Adipocyte (in vitro differentiated cells): Measurements from ENCODE around the gene ROR1.

Experiments used
- DNase-seq: peaks from one replicate; pipeline ENCODE4 v3.0.0-alpha.2; 2015; ENCODE audit warnings: low read depth
- H3K27me3 ChIP-seq: replicated peaks from 2 replicates; pipeline ENCODE4 v1.7.0; 2013; ENCODE audit warnings: mild to moderate bottlenecking, low read length, moderate library complexity; ENCODE audit not compliant: control insufficient read depth, insufficient read depth
- H3K36me3 ChIP-seq: 2 replicates; pipeline ENCODE4 v1.7.0; 2013; ENCODE audit warnings: low read length, mild to moderate bottlenecking, moderate library complexity; ENCODE audit not compliant: control insufficient read depth, insufficient read depth, severe bottlenecking
- H3K4me1 ChIP-seq: 2 replicates; pipeline ENCODE4 v1.7.0; 2013; ENCODE audit warnings: mild to moderate bottlenecking, low read length, moderate library complexity; ENCODE audit not compliant: control insufficient read depth, insufficient read depth
- H3K4me3 ChIP-seq: 2 replicates; pipeline ENCODE4 v1.7.0; 2013; ENCODE audit warnings: mild to moderate bottlenecking, low read length, moderate library complexity
- H3K9ac ChIP-seq: 2 replicates; pipeline ENCODE4 v1.7.0; 2013; ENCODE audit warnings: mild to moderate bottlenecking, low read length, moderate library complexity
- H3K9me3 ChIP-seq: 2 replicates; pipeline ENCODE4 v1.7.0; 2013; ENCODE audit warnings: mild to moderate bottlenecking, low read length, moderate library complexity; ENCODE audit not compliant: control insufficient read depth

The ROR1 gene

DNA sequence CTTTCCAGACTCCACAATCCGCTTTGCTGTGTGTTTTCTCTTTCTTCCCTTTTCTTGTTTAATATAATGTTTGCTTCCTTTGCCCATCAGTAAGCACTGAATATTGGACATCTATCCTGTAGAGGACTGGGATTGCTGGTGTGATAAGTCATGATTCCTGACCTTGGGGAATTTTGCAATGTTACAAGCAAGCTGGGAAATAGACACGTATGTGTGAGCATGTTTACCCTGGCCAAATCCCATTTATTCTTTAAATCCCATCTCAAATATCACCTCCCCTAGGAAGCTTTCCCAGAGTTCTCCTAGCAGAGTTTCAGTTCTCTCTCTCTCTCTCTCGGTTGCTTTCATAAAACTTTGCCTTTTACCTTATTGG is 155.3 kb downstream of the ROR1 start:
- DNase-seq, result no peak
- no peak overlapping the region for H3K4me3 ChIP-seq
- H3K9ac ChIP-seq, result peak overlapping the region; percentile 7
- H3K36me3 ChIP-seq, result no peaks in the 10 kb centered on the region
- H3K4me1 ChIP-seq, result peaks cover 23% of the 10 kb centered on the region
- H3K27me3 ChIP-seq, result no peaks in the 10 kb centered on the region
- H3K9me3 ChIP-seq, result no peaks in the 10 kb centered on the region

DNA sequence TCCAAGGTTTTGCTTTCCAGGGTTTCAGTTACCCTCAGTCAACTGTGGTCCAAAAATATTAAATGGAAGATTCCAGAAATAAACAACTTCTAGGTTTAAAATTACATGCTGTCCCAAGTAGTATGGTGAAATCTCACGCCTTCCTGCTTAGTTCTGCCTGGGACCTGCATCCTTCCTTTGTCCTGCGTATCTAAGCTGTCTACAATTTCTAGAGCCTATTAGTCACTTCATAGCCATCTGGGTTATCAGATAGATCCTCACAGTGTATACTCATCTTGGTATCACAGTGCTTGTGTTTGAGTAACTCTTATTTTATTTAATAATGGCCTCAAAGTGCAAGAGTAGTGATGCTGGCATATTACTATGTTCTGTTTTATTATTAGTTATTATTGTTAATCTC is 157.7 kb downstream of the ROR1 start:
- peaks cover 28% of the 10 kb centered on the region for H3K4me1 ChIP-seq
- no peaks in the 10 kb centered on the region for H3K36me3 ChIP-seq
- no peaks in the 10 kb centered on the region for H3K9me3 ChIP-seq
- no peaks in the 10 kb centered on the region for H3K27me3 ChIP-seq
- H3K4me3 ChIP-seq, result no peak overlapping the region
- no peak overlapping the region for H3K9ac ChIP-seq
- DNase-seq, result peak; percentile 35

DNA sequence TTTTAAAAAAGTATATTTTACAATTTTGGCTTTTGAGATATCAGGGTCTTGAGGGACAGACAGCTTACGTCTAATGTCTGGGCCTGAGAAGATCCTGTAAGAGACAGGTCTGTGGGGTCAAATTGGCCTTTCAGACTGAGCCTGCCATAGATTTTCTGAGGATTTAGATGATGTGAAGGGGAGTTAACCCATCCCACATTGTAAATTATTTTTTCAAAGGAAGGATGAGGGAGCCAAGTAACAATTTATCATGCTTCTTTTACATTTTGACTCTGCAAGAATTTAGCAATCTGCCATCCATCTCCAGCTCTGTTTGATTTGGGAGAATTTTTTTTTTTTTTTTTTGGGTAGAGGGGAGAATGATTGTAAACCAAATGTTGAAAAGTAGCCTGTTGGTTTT is 160.9 kb downstream of the ROR1 start:
- H3K36me3 ChIP-seq, result no peaks in the 10 kb centered on the region
- no peaks in the 10 kb centered on the region for H3K27me3 ChIP-seq
- no peak overlapping the region for H3K4me3 ChIP-seq
- no peak for DNase-seq
- H3K9ac ChIP-seq, result no peak overlapping the region
- H3K9me3 ChIP-seq, result no peaks in the 10 kb centered on the region
- peaks cover 10% of the 10 kb centered on the region for H3K4me1 ChIP-seq

DNA sequence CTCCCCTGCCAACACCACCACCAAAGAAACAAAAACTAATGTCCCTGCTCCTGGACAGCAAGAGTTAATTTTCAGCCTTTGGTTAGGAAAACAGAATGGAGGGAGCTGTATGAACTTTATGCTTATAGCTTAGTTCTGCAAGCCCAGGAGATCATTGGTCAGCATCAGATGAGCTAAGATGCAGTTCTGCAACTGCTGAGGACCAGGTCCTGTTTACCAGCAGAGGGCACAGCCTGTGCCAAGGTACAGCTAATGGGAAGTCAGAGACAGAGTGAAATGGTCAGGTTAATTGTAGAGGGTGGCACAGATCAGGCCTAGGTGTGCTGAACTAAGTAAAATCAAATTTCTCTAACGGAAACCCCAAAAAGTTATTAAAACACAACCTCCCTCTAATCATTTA is 161.3 kb downstream of the ROR1 start:
- DNase-seq, result no peak
- H3K9me3 ChIP-seq, result no peaks in the 10 kb centered on the region
- H3K4me3 ChIP-seq, result no peak overlapping the region
- H3K9ac ChIP-seq, result no peak overlapping the region
- no peaks in the 10 kb centered on the region for H3K27me3 ChIP-seq
- no peaks in the 10 kb centered on the region for H3K36me3 ChIP-seq
- peaks cover 10% of the 10 kb centered on the region for H3K4me1 ChIP-seq

DNA sequence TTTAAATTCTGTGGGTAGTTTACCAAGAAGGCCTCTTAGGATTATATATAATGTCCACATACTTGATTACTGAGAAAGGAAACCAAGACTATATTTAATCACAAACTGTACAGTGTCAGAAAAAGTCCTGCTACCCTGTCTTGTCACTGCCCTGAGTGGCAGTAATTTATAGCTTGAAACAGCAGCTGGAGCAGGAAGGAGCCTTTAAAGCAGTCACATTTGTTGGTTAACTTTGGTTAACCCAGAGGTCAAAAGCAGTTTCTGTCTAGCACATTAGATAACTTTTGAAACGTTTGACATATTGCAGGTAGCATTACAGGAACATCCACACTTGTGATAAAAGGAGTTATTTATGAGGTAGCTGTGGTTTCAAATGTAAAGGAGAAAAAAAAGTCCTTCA is 161.7 kb downstream of the ROR1 start:
- no peak overlapping the region for H3K9ac ChIP-seq
- H3K9me3 ChIP-seq, result no peaks in the 10 kb centered on the region
- DNase-seq, result no peak
- H3K36me3 ChIP-seq, result no peaks in the 10 kb centered on the region
- no peak overlapping the region for H3K4me3 ChIP-seq
- H3K27me3 ChIP-seq, result no peaks in the 10 kb centered on the region
- peaks cover 10% of the 10 kb centered on the region for H3K4me1 ChIP-seq

DNA sequence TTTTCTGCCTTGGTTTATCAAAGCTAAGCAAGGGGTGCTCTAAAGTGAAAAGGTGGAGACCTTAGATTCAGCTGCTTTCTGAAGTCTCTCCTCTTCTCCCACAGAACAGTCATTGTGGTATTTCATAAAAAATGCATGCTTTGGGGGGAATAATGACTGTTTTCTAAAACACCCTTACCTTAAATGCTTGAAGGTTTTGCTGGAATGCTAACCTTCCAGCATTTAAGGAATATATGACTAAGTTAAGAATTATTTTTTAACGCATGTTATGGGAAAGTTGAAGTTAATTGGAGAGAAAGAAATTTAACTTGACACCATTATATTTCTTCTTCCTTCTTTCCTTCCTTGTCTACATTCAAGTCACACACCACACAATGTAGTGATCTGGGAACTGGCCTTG is 162.5 kb downstream of the ROR1 start:
- no peak for DNase-seq
- H3K4me3 ChIP-seq, result no peak overlapping the region
- no peaks in the 10 kb centered on the region for H3K36me3 ChIP-seq
- H3K9me3 ChIP-seq, result no peaks in the 10 kb centered on the region
- H3K9ac ChIP-seq, result no peak overlapping the region
- no peaks in the 10 kb centered on the region for H3K27me3 ChIP-seq
- H3K4me1 ChIP-seq, result peaks cover 10% of the 10 kb centered on the region

DNA sequence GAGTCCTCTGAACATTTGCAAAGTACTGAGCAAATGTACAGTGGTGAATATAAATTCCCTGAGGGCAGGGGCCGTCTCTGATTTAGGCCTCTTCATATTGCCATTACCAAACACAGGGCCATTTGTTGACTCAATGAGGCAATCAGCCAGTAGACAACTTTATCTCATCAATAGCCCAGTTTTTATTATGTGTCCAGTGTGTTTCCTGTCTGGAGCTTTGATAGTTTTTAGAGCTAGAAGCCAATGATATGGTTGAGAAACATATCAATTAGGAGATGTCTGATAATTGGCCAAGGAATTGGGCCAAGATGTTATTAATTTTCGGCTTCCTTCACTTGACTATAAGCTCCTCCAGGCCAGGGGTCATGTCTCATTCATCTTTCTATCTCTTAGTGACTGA is 163.0 kb downstream of the ROR1 start:
- H3K4me1 ChIP-seq, result peaks cover 6% of the 10 kb centered on the region
- no peaks in the 10 kb centered on the region for H3K36me3 ChIP-seq
- no peaks in the 10 kb centered on the region for H3K9me3 ChIP-seq
- H3K4me3 ChIP-seq, result no peak overlapping the region
- DNase-seq, result no peak
- H3K9ac ChIP-seq, result no peak overlapping the region
- H3K27me3 ChIP-seq, result no peaks in the 10 kb centered on the region

DNA sequence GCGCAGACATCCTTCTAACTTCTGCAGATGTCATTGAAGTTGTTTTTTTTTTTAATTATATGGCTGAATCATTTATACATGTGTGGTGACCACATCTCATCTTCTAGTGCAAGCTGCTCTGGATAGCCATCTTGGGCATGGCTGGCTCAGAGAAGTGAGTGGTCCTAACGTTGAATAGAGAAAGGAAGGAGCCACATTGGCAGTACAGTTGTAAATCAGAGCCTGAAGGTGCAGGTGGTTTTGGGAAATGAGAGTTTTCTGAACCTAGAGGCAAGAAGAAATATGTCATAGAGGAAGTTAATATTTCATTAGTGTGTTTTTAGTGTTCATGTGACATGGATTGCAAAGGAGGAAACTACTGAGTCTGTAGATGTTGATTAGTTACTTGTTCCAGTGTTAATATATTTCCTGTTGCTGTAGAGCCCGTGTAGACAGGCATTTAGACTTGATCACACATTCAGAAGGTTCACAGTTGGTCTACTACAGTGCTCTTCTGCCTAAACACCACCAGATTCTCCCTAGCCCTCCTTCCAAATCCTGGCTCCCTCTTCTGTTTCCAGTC is 163.7 kb downstream of the ROR1 start:
- Histone ChIP-seq H3K4me1 (peaks cover 4% of the 10 kb centered on the region), H3K9me3 (no peaks in the 10 kb centered on the region), H3K9ac (no peak overlapping the region), H3K27me3 (no peaks in the 10 kb centered on the region), H3K4me3 (no peak overlapping the region), H3K36me3 (no peaks in the 10 kb centered on the region)
- DNase-seq, result no peak

DNA sequence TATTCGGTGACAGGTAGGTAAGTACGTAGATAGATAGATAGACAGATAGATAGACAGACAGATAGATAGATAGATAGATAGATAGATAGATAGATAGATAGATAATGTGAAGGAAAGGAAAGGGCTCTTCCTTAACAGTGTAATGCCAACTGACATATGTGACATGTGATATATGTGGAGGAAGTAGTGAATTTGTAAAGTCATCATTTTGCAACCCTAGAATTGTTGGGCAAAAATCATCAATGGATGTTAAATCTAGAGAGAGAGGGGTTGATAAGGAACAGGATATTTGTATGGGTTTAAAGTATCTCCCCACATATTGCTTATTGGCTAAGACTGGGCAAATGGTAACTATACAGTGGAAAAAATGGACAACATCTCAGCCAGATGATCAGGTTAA is 166.6 kb downstream of the ROR1 start:
- Histone ChIP-seq H3K4me3 (no peak overlapping the region), H3K9ac (no peak overlapping the region), H3K27me3 (no peaks in the 10 kb centered on the region), H3K36me3 (no peaks in the 10 kb centered on the region), H3K4me1 (peaks cover 12% of the 10 kb centered on the region), H3K9me3 (no peaks in the 10 kb centered on the region)
- no peak for DNase-seq

DNA sequence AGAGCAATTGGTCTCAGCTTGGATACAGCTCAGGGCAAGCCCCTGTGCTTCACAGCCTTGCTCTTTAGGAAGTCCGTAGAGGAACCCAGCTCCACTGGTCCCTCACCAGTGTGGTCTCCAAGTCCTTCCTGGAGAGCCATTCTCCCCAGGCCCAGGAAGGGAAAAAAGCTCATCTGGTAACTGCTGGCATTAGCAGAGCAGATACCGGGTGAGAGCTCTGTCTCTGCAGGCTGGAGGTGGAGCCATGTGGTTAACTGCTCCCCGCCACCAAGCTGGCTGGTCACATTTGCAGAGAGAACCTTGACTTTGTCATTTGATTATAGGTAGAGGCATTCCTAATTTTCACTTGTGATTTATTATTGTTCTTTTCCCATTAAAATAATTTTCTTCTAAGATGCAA is 169.6 kb downstream of the ROR1 start:
- no peaks in the 10 kb centered on the region for H3K27me3 ChIP-seq
- H3K36me3 ChIP-seq, result no peaks in the 10 kb centered on the region
- no peaks in the 10 kb centered on the region for H3K9me3 ChIP-seq
- H3K4me1 ChIP-seq, result peaks cover 17% of the 10 kb centered on the region
- no peak for DNase-seq
- no peak overlapping the region for H3K4me3 ChIP-seq
- H3K9ac ChIP-seq, result no peak overlapping the region

DNA sequence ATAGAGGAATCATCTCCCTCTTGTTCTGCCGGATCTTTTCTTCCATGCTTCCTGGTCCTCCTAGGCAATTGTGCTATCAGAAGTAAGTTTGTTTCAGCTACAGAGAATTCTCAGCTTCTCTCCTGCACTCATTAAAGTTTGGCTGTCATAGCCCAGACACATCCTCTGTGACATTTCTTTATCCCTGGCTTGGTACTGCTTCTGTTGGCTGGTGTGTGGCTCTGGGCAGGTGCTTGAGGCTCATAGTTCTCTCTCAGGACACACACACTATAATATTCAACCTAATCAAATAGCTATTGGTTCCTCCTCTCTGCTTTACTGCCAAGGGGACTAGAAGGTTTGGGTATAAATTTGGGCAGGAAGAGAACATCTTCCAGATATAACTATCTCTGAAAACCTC is 172.1 kb downstream of the ROR1 start:
- Histone ChIP-seq H3K4me3 (no peak overlapping the region), H3K27me3 (no peaks in the 10 kb centered on the region), H3K4me1 (peaks cover 33% of the 10 kb centered on the region), H3K9me3 (no peaks in the 10 kb centered on the region), H3K36me3 (no peaks in the 10 kb centered on the region), H3K9ac (no peak overlapping the region)
- DNase-seq, result no peak

DNA sequence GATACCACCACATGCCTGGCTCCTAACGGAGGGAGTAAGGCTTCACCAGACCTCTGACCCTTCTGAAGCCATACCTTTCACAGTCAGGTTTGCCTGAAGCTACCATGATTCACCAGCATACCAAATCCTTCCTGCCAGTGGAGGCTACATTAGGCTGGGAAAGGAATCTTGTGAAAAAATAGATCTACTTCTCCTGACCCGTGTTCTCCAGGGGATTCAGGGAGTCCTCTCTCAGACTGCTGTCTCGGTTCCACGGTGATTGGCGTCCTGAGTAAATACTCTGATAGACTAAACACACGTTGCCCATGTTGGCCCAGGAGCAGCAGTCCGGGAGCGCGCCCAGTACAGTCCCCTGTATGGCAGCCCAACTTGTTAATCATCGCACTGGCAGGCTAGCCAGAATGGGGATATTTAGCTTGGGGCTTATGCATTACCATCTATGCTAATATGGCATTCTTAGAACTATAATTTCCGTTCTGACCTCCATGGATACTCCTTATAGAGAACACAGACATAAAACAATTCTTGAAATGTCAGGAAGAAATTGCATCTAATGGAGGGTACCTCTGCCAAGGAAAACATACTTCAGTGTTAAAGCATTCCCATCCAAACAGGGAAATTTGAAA is 173.2 kb downstream of the ROR1 start:
- no peak overlapping the region for H3K4me3 ChIP-seq
- H3K4me1 ChIP-seq, result peaks cover 42% of the 10 kb centered on the region
- no peaks in the 10 kb centered on the region for H3K9me3 ChIP-seq
- peak; percentile 49 for DNase-seq
- H3K9ac ChIP-seq, result no peak overlapping the region
- no peaks in the 10 kb centered on the region for H3K27me3 ChIP-seq
- no peaks in the 10 kb centered on the region for H3K36me3 ChIP-seq
